HCT116 (cell line): ENCODE measurements around the gene RAB2B. TPM values are rescaled to one million over a fixed set of nuclear protein-coding genes. Genes with fewer than 3 reads are reported as not detected.

Experiments
- ATAC-seq: fragments of 200-7000 bp; cut with Tn5 transposase; 2 replicates; pipeline ENCODE4 v1.9.1; 2020; ENCODE audit warnings: mild to moderate bottlenecking, moderate library complexity
- BruUV-seq: library from RNA; stranded (reverse); fragments of 400-500 nt; replicated peaks from 2 replicates; lab custom pipeline; 2021; lab: Mats Ljungman, UMichigan
- CTCF ChIA-PET: fragments of 300-600 bp; sonication (Branson Sonifier 250); formaldehyde crosslinking; loops from one replicate; lab custom pipeline; 2021; ENCODE audit warnings: antibody characterized with exemption; lab: Charles Lee
- POLR2A ChIA-PET: fragments of 300-600, 350-600 bp; sonication (Branson Sonifier 250); formaldehyde crosslinking; loops from one replicate; lab custom pipeline; 2021; ENCODE audit warnings: antibody characterized with exemption; lab: Charles Lee
- RAD21 ChIA-PET, 2 experiments: fragments of 300-600 bp; sonication (Branson Sonifier 250); formaldehyde crosslinking; loops; one replicate each; lab custom pipeline; 2023; ENCODE audit warnings: low total read pairs in 2 of 2; ENCODE audit not compliant: uncharacterized antibody in 2 of 2, unreplicated experiment in 2 of 2, low non-redundant PET in 1 of 2; lab: Charles Lee
- DNase-seq: peaks from one replicate; pipeline ENCODE4 v3.0.0-alpha.2; 2010; ENCODE audit warnings: low read depth, low spot score
- H2AFZ ChIP-seq: fragments of 200-600 bp; shearing (Covaris generic), sonication (generic); 2 replicates; pipeline ENCODE4 v1.6.1; 2017; ENCODE audit warnings: low read depth, mixed run types, mixed read lengths, antibody characterized with exemption, low read length; ENCODE audit not compliant: poor library complexity, severe bottlenecking
- H3K27ac ChIP-seq: 2 replicates; pipeline ENCODE4 v1.5.1; 2012; ENCODE audit warnings: low read depth, low read length
- H3K27me3 ChIP-seq: fragments of 200-600 bp; sonication (generic); 2 replicates; pipeline ENCODE4 v1.6.1; 2016; ENCODE audit warnings: mixed run types, low read length, mixed read lengths; ENCODE audit not compliant: insufficient read depth
- H3K36me3 ChIP-seq, 2 experiments: fragments of 200-500 bp in 1 of 2; fragments of 200-600 bp in 1 of 2; sonication (Bioruptor generic) in 1 of 2; sonication (generic) in 1 of 2; 2 replicates each; pipeline versions ENCODE4 v1.5.1 to v1.6.1; 2014 to 2016; ENCODE audit warnings: low read length in 2 of 2, inconsistent platforms in 1 of 2, mixed read lengths in 1 of 2, mixed run types in 1 of 2; ENCODE audit not compliant: insufficient read depth in 2 of 2, control insufficient read depth in 1 of 2
- H3K4me1 ChIP-seq, 2 experiments: fragments of 200-600 bp in 1 of 2; sonication (generic) in 1 of 2; 2 replicates each; pipeline versions ENCODE4 v1.5.1 to v1.6.1; 2012 to 2017; ENCODE audit warnings: low read length in 2 of 2, inconsistent platforms in 1 of 2, mild to moderate bottlenecking in 1 of 2, mixed read lengths in 1 of 2, mixed run types in 1 of 2, moderate library complexity in 1 of 2; ENCODE audit not compliant: insufficient read depth in 2 of 2, control insufficient read depth in 1 of 2
- H3K4me2 ChIP-seq: fragments of 200-600 bp; sonication (generic); 2 replicates; pipeline ENCODE4 v1.6.1; 2017; ENCODE audit warnings: mixed run types, low read length, mixed read lengths
- H3K4me3 ChIP-seq, 2 experiments: fragments of 200-600 bp in 1 of 2; sonication (generic) in 1 of 2; replicated peaks in 1 of 2; 2 replicates each; pipeline ENCODE4 v1.5.1; 2011 to 2016; ENCODE audit warnings: low read length in 2 of 2, control low read depth in 1 of 2, low read depth in 1 of 2, mild to moderate bottlenecking in 1 of 2, mixed read lengths in 1 of 2, mixed run types in 1 of 2
- H3K79me2 ChIP-seq: fragments of 200-600 bp; sonication (generic); 2 replicates; pipeline ENCODE4 v1.6.1; 2017; ENCODE audit warnings: mild to moderate bottlenecking, mixed run types, low read length, moderate library complexity, mixed read lengths; ENCODE audit not compliant: insufficient read depth
- H3K9ac ChIP-seq: fragments of 200-600 bp; sonication (generic); 2 replicates; pipeline ENCODE4 v1.6.1; 2016; ENCODE audit warnings: low read length, mixed read lengths
- H3K9me2 ChIP-seq: fragments of 200-600 bp; sonication (generic), shearing (Covaris generic); 2 replicates; pipeline ENCODE4 v1.6.1; 2017; ENCODE audit warnings: mixed run types, mild to moderate bottlenecking, moderate library complexity; ENCODE audit not compliant: insufficient read depth
- H3K9me3 ChIP-seq, 2 experiments: fragments of 200-500 bp in 1 of 2; fragments of 200-600 bp in 1 of 2; sonication (Bioruptor generic) in 1 of 2; sonication (generic) in 1 of 2; 2 replicates each; pipeline ENCODE4 v1.6.1; 2014 to 2017; ENCODE audit warnings: low read length in 2 of 2, mixed read lengths in 2 of 2, inconsistent platforms in 1 of 2, low read depth in 1 of 2, mild to moderate bottlenecking in 1 of 2, mixed run types in 1 of 2, moderate library complexity in 1 of 2; ENCODE audit not compliant: control insufficient read depth in 1 of 2, insufficient read depth in 1 of 2
- H4K20me1 ChIP-seq: fragments of 200-600 bp; sonication (generic), shearing (Covaris generic); 2 replicates; pipeline ENCODE4 v1.6.1; 2017; ENCODE audit warnings: mixed run types, mild to moderate bottlenecking, moderate library complexity; ENCODE audit not compliant: insufficient read depth
- CBX3 ChIP-seq: IDR thresholded peaks from 2 replicates; pipeline ENCODE4 v1.6.1; 2012; ENCODE audit warnings: low read depth
- EGR1 ChIP-seq: IDR thresholded peaks from 2 replicates; pipeline ENCODE4 v1.6.1; 2012; ENCODE audit warnings: low read depth
- ELF1 ChIP-seq: IDR thresholded peaks from 2 replicates; pipeline ENCODE4 v1.6.1; 2012; ENCODE audit warnings: low read depth, borderline replicate concordance
- FOSL1 ChIP-seq: IDR thresholded peaks from 2 replicates; pipeline ENCODE4 v1.6.1; 2012; ENCODE audit warnings: low read depth
- POLR2AphosphoS5 ChIP-seq: IDR thresholded peaks from 2 replicates; pipeline ENCODE4 v1.6.1; 2011; ENCODE audit warnings: mild to moderate bottlenecking, low read depth, low read length, moderate library complexity
- SIN3A ChIP-seq: IDR thresholded peaks from 2 replicates; pipeline ENCODE4 v1.6.1; 2012; ENCODE audit warnings: low read depth
- intact Hi-C: fragments of 100-400 bp; cut with micrococcal nuclease; formaldehyde crosslinking; loops from 2 replicates; pipeline ENCODE4 v1.10.0; 2022
- total RNA-seq: library from RNA; stranded (reverse); gene quantifications from one replicate; pipeline ENCODE4 v1.2.1, GENCODE V29; 2021; ENCODE audit not compliant: unreplicated experiment
- TF ChIP-seq, protein P1 (sequence below): IDR thresholded peaks from 2 replicates; pipeline ENCODE4 v1.6.1; 2011; ENCODE audit warnings: mild to moderate bottlenecking, low read length, moderate library complexity; ENCODE audit not compliant: insufficient replicate concordance; ENCODE audit errors: extremely low read depth

RAB2B gene
- total RNA-seq, 1 experiment from 2014 or later, result 24.3 TPM

DNA sequence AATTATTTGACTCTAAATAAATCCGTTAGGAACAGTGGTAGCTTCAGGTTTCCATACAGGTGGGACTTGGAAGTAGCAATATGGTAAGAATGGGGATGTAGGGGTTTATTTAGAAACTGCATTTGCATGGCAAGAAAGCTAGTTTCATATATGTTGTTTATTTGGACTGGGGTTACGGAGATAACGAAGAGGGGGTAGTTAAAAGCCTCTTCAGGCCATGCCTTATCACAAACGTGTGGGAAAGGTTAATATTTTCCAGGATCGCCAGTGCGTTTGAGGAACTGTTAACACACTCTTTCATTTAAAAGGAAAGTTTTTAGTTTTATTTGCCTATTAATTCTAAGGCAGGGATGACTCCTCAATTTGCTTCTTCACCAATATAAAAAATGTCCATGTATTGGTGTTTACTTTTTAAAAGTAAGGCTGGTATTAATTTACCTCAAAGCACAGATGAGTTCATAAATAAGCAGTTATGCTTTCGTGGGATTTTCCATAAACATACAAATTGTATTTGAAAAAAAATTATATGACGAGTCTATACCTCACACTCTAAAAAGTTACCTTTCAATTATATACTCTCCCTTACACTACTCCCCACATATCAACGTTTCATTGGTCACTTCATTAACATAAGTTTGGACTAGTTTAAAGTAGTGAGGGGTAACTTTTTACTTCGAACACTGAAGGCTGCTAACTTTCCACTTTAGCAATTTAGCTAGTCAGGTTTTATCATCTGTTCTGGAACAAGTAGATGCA, 814 bp downstream of the RAB2B start:
- Histone ChIP-seq H3K79me2 (peaks cover 43% of the 10 kb centered on the region), H3K27ac (peak overlapping the region; percentile 46), H3K9ac (peak overlapping the region; percentile 79), H4K20me1 (no peaks in the 10 kb centered on the region), H3K4me2 (peak overlapping the region; percentile 78), H3K27me3 (no peaks in the 10 kb centered on the region), H3K4me1 (peaks cover 8 to 14% of the 10 kb centered on the region in 2 experiments), H3K9me3 (no peaks in the 10 kb centered on the region), H3K4me3 (peak overlapping the region; percentile 97 to 99), H3K36me3 (peaks cover 5 to 13% of the 10 kb centered on the region in 2 experiments; a peak in 2 of 4 replicates), H2AFZ (peak overlapping the region; percentile 81), H3K9me2 (no peaks in the 10 kb centered on the region)
- DNase-seq, result peak; percentile 18
- ChIA-PET RAD21 (no interaction called here), POLR2A (interaction anchor here (0.8 to 1.3 kb wide), 2 partner anchors 20 to 66 kb away, joined by 3 to 9 read pairs; partner anchors contain the start of gene CHD8), CTCF (interaction anchor here (0.5 to 2.7 kb wide), 6 partner anchors 12 to 217 kb away, joined by 3 to 8 read pairs (median 4); partner anchors contain the start of genes CHD8 and SUPT16H)
- ATAC-seq, result peak; percentile 33
- TSS peak; percentile 74 for BruUV-seq
- intact Hi-C loops, result loop anchor here (1.0 to 2.0 kb wide), 3 partner anchors 20 to 39 kb away; partner anchors contain the start of genes CHD8 and METTL3
- no peak for TF ChIP-seq CBX3
- TF ChIP-seq, protein P1, sequence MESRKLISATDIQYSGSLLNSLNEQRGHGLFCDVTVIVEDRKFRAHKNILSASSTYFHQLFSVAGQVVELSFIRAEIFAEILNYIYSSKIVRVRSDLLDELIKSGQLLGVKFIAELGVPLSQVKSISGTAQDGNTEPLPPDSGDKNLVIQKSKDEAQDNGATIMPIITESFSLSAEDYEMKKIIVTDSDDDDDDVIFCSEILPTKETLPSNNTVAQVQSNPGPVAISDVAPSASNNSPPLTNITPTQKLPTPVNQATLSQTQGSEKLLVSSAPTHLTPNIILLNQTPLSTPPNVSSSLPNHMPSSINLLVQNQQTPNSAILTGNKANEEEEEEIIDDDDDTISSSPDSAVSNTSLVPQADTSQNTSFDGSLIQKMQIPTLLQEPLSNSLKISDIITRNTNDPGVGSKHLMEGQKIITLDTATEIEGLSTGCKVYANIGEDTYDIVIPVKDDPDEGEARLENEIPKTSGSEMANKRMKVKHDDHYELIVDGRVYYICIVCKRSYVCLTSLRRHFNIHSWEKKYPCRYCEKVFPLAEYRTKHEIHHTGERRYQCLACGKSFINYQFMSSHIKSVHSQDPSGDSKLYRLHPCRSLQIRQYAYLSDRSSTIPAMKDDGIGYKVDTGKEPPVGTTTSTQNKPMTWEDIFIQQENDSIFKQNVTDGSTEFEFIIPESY, result no peak

DNA sequence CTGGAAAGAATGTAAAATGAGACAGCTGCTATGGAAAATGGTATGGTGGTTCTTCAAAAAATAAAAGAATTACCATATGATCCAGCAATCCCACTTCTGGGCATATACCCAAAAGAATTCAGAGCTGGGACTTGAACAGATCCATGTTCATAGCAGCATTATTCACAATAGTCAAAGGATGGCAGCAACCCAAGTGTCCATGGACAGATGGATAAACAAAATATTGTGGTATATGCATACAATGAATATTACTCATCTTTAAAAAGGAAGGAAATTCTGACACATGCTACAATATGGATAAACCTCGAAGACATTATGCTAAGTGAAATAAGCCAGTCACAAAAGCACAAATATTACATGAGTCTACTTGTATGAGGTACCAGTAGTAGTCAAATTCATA, 9.1 kb downstream of the RAB2B start:
- TF ChIP-seq ELF1 (no peak), POLR2AphosphoS5 (no peak), SIN3A (no peak), EGR1 (no peak), FOSL1 (no peak)
- H3K4me3 ChIP-seq, result no peak overlapping the region
- H3K4me2 ChIP-seq, result no peak overlapping the region
- BruUV-seq, result no TSS peak
- POLR2A ChIA-PET, result no interaction called here
- H3K9me3 ChIP-seq, result no peaks in the 10 kb centered on the region
- no peaks in the 10 kb centered on the region for H3K9me2 ChIP-seq
- no peaks in the 10 kb centered on the region for H3K4me1 ChIP-seq
- H3K9ac ChIP-seq, result no peak overlapping the region
- H4K20me1 ChIP-seq, result no peaks in the 10 kb centered on the region
- peaks cover 12 to 22% of the 10 kb centered on the region in 2 experiments; a peak in 3 of 4 replicates for H3K36me3 ChIP-seq
- RAD21 ChIA-PET, result no interaction called here
- CTCF ChIA-PET, result no interaction called here
- no peaks in the 10 kb centered on the region for H3K79me2 ChIP-seq
- H2AFZ ChIP-seq, result no peak overlapping the region
- DNase-seq (no peak), ATAC-seq (no peak)
- H3K27me3 ChIP-seq, result no peaks in the 10 kb centered on the region
- no peak overlapping the region for H3K27ac ChIP-seq
- intact Hi-C loops, result no loop called here
